Measurements from ENCODE around the gene QSER1. TPM values are rescaled to one million over a fixed set of nuclear protein-coding genes. Genes with fewer than 3 reads are reported as not detected.
"Not testable (repeated sequence)": the region's sequence is repeated elsewhere in the genome, so short reads cannot be mapped to it uniquely, and the experiment has no call there.

Gene QSER1
- total and polyA plus RNA-seq, 8 donors = 3.0 to 25.1 (median 20.7) TPM

DNA sequence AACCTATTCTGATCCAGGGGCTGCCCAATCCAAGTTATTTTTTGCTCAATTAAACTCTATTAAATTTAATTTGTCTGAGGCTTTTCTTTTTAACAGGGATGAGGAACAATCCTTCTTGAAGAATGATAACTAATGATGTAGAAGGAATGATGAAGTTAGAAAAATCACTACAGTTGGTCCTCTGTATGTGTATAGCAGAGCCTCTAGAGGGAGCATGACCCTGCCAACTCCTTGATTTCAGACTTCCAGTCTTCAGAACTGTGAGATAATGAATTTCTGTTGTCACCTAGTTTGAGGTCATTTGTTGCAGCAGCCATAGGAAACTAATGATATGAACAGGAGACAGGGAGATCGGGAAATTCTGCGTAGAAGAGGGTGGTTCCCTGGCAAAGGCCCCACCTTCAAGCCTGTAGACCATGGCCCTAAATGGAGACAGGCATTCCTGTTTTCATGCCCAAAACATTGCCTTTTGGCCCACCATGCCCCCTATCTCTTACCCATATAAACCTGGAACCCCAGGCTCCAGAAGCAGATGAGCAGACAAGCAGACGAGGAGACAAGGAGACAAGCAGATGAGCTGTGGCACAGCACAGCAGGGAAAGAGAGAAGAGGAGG is 7.7 kb upstream of the QSER1 start:
- Histone ChIP-seq H3K4me3 (no peak overlapping the region), H3K9me3 (no peaks in the 10 kb centered on the region), H3K27me3 (no peaks in the 10 kb centered on the region), H3K36me3 (no peaks in the 10 kb centered on the region), H3K27ac (no peak overlapping the region), H3K4me1 (no peaks in the 10 kb centered on the region)
- ATAC-seq (peak in 3 of 4 donors; percentile 70 to 74 (median 71)), FAIRE-seq (no peak), DNase-seq (no peak)
- intact Hi-C loops (cut with DNase I) = no loop called here
- WGBS, 2 donors = 62 to 80% methylated on average over 3 of the region's 3 CpGs
- TF ChIP-seq, protein P1, sequence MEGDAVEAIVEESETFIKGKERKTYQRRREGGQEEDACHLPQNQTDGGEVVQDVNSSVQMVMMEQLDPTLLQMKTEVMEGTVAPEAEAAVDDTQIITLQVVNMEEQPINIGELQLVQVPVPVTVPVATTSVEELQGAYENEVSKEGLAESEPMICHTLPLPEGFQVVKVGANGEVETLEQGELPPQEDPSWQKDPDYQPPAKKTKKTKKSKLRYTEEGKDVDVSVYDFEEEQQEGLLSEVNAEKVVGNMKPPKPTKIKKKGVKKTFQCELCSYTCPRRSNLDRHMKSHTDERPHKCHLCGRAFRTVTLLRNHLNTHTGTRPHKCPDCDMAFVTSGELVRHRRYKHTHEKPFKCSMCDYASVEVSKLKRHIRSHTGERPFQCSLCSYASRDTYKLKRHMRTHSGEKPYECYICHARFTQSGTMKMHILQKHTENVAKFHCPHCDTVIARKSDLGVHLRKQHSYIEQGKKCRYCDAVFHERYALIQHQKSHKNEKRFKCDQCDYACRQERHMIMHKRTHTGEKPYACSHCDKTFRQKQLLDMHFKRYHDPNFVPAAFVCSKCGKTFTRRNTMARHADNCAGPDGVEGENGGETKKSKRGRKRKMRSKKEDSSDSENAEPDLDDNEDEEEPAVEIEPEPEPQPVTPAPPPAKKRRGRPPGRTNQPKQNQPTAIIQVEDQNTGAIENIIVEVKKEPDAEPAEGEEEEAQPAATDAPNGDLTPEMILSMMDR (IDR thresholded peaks at IDR 0.05) = peak in 1 of 4 donors; percentile 20

DNA sequence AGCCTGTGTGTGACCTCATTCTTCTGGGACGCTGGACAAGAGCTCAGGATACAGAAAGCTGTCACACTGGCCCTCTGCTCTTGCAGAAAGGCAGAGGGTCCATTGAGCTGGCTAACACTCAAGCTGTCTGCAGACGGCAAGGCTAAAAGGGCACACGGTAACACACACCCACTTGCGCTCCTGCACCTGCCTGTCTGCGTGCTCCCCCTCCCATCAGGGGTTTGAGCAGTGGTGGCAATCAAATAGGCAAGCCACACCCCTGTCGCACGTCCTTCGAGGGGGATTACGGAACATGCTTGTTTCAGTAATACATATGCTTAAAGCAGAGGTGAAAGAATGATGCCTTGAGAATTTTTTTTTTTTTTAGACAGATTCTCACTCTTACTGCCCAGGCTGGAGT is 7.1 kb upstream of the QSER1 start:
- no peaks in the 10 kb centered on the region for H3K36me3 ChIP-seq
- H3K27me3 ChIP-seq = no peaks in the 10 kb centered on the region
- no peaks in the 10 kb centered on the region for H3K4me1 ChIP-seq
- no peak for ATAC-seq
- no peak for FAIRE-seq
- TF ChIP-seq, protein P1 (IDR thresholded peaks at IDR 0.05) = no peak
- H3K27ac ChIP-seq = no peak overlapping the region
- intact Hi-C loops (cut with DNase I) = no loop called here
- 85 to 93% methylated on average over 9 of the region's 9 CpGs for WGBS, 2 donors
- no peaks in the 10 kb centered on the region for H3K9me3 ChIP-seq
- no peak for DNase-seq
- H3K4me3 ChIP-seq = no peak overlapping the region

DNA sequence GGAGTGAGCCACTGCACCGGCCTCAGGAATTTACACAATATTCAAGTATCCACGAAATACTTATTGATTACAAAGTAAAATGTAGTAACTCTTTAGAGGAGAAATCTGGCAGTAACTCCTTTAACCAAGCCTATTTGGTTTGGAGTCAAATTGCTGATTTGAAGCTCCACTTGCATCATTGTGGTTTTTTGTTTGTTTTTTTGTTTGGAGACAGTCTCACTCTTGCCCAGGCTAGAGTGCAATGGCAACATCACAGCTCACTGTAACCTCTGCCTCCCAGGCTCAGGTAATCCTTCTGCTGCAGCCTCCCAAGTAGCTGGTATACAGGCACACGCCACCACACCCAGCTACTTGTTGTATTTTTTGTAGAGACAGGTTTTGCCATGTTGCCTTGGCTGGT is 6.4 kb upstream of the QSER1 start:
- Histone ChIP-seq H3K4me1 (peaks cover 0 to under 1% (median 0%) of the 10 kb centered on the region in 3 donors), H3K27me3 (no peaks in the 10 kb centered on the region), H3K9me3 (no peaks in the 10 kb centered on the region), H3K4me3 (no peak overlapping the region), H3K27ac (no peak overlapping the region), H3K36me3 (no peaks in the 10 kb centered on the region)
- intact Hi-C loops (cut with DNase I) = no loop called here
- FAIRE-seq (no peak), DNase-seq (no peak), ATAC-seq (no peak)
- 68 to 71% methylated on average over 3 of the region's 3 CpGs for WGBS, 2 donors
- TF ChIP-seq, protein P1 (IDR thresholded peaks at IDR 0.05) = no peak

DNA sequence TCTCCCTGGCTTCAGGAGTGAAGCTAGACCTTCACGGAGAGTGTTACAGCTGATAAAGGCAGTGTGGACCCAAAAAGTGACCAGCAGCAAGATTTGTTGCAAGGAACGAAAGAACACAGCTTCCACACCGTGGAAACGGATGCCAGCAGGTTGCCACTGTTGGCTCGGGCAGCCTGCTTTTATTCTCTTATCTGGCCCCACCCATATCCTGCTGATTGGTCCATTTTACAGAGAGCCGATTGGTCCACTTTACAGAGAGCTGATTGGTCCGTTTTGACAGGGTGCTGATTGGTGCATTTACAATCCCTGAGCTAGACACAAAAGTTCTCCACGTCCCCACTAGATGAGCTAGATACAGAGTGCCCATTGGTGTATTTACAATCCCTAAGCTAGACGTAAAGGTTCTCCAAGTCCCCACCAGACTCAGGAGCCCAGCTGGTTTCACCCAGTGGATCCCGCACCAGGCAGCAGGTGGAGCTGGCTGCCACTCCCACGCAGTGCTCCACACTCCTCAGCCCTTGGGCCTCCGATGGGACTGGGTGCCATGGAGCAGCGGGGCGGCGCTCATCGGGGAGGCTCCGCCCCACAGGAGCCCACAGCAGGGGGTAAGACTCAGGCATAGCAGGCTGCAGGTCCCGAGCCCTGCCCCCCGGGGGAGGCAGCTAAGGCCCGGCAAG is 4.8 kb upstream of the QSER1 start:
- H3K27ac ChIP-seq; H3K4me3 ChIP-seq; H3K9me3 ChIP-seq; FAIRE-seq; intact Hi-C loops (cut with DNase I); ATAC-seq; H3K36me3 ChIP-seq; H3K4me1 ChIP-seq; H3K27me3 ChIP-seq: not testable (repeated sequence)
- peak in 1 of 6 donors; percentile 60 for DNase-seq
- WGBS, 2 donors = 91% methylated on average over 20 of the region's 20 CpGs

DNA sequence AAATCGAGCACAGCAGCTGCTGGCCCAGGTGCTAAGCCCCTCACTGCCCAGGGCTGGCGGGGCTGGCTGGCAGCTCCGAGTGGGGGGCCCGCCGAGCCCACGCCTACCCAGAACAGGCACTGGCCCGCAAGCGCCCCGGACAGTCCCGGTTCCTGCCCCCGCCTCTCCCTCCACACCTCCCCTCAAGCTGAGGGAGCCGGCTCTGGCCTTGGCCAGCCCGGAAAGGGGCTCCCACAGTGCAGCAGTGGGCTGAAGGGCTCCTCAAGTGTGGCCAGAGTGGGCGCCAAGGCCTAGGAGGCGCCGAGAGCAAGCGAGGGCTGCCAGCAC is 4.3 kb upstream of the QSER1 start:
- ATAC-seq, DNase-seq: not testable (repeated sequence)

DNA sequence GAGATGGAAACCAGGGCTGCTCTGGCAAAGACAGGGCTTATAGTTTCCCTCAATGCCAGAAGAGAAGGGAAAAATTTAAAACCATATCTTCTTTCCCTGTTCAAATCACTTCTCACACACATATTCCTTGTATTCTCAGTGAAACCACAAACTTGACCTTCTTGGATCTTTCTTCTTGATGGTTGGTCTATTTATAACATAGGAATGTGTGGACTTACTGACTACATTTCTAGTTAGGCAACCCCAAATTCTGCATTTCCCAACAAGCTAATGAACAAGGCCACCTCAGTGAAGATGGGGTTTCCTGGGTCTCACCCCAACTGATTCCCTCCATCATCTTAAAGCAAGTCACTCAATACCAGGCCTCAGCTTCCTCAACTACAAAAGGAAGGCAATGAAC is 3.8 kb upstream of the QSER1 start:
- Histone ChIP-seq H3K27ac (no peak overlapping the region), H3K9me3 (no peaks in the 10 kb centered on the region), H3K27me3 (no peaks in the 10 kb centered on the region), H3K4me1 (peaks cover 0 to 7% (median 6%) of the 10 kb centered on the region in 3 donors), H3K4me3 (no peak overlapping the region), H3K36me3 (no peaks in the 10 kb centered on the region)
- no peak for DNase-seq
- no peak for FAIRE-seq
- TF ChIP-seq, protein P1 (IDR thresholded peaks at IDR 0.05) = no peak
- intact Hi-C loops (cut with DNase I) = no loop called here
- no peak for ATAC-seq

More for the DNA sequence above, 4.3 kb upstream of the QSER1 start:
- H3K27me3 ChIP-seq; H3K27ac ChIP-seq; H3K4me1 ChIP-seq; H3K4me3 ChIP-seq; H3K36me3 ChIP-seq; FAIRE-seq; H3K9me3 ChIP-seq; intact Hi-C loops (cut with DNase I): not testable (repeated sequence)
- WGBS, 2 donors = 88 to 97% methylated on average over 12 to 17 of the region's 17 CpGs

All from pancreas (tissue), 10 donors.